Measurements from ENCODE around the gene ABCA12. TPM values are rescaled to one million over a fixed set of nuclear protein-coding genes. Genes with fewer than 3 reads are reported as not detected.

ABCA12 gene
- total and polyA plus RNA-seq, 2 of the 8 experiments (the other 6 are each of a cell fraction or from before 2014, with no cell fraction given) = not detected

DNA sequence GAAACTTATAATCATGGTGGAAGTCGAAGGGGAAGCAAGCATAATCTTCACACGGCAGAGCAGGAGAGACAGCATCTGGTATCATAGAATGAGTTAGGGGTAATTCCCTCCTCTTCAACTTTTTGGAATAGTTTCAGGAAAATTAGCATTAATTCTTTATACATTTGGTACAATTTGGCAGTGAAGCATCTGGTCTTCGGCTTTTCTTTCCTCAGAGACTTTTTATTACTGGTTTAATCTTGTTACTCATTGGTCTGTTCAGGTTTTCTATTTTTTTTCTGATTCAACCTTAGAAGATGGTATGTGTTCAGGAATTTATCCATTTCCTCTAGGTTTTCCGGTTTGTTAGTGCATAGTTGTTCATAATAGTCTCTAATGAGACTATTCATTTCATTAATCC lies 39.7 kb upstream of the ABCA12 start:
- CTCF ChIA-PET (ENCODE audit: partially characterized antibody) = no interaction called here

More for the DNA sequence above, 39.7 kb upstream of the ABCA12 start:
- Histone ChIP-seq H4K20me1 (replicated peaks in 1 of 2; ENCODE audit: control insufficient read depth in 1 of 2, insufficient read depth in 2 of 2, low read length in 2 of 2) (no peaks in the 10 kb centered on the region), H4K91ac (replicated peaks; ENCODE audit: insufficient read length, low read length) (no peak overlapping the region), H3K23ac (ENCODE audit: insufficient read length) (no peak overlapping the region), H4K5ac (ENCODE audit: insufficient read length, low read depth, low read length) (no peak overlapping the region), H3K27me3 (replicated peaks in 1 of 4; ENCODE audit: control insufficient read depth in 3 of 4, extremely low read depth in 1 of 4, insufficient read depth in 3 of 4, low read length in 3 of 4) (no peaks in the 10 kb centered on the region), H2BK5ac (ENCODE audit: low read depth, low read length) (no peak overlapping the region), H3K4me3 (ENCODE audit: extremely low read depth in 1 of 4, insufficient read depth in 2 of 4, low read depth in 3 of 4, low read length in 4 of 4) (no peak overlapping the region), H2AK5ac (ENCODE audit: low read depth, low read length) (no peak overlapping the region), H3K4me2 (ENCODE audit: insufficient read depth in 1 of 2, low read depth in 2 of 2, low read length in 2 of 2) (no peak overlapping the region), H3K23me2 (ENCODE audit: low read depth, low read length) (no peaks in the 10 kb centered on the region; the same call in 1 of the 2 replicates), H3K18ac (ENCODE audit: extremely low read depth, low read length) (no peak overlapping the region), H2AFZ (ENCODE audit: low read length) (no peak overlapping the region), H2BK12ac (ENCODE audit: low read depth, low read length) (no peak overlapping the region), H3K56ac (replicated peaks; ENCODE audit: insufficient read length, low read depth, low read length) (no peak overlapping the region), H3K79me1 (ENCODE audit: low read depth, low read length) (no peaks in the 10 kb centered on the region), H3K79me2 (ENCODE audit: control insufficient read depth in 1 of 2, insufficient read depth in 2 of 2, low read length in 2 of 2) (no peaks in the 10 kb centered on the region), H3K9me3 (ENCODE audit: insufficient read depth in 2 of 2, low read depth in 1 of 2, low read length in 1 of 2) (no peaks in the 10 kb centered on the region), H2BK120ac (replicated peaks; ENCODE audit: low read depth, low read length) (no peak overlapping the region), H3K4me1 (replicated peaks in 1 of 4; ENCODE audit: control insufficient read depth in 3 of 4, insufficient read depth in 4 of 4, low read length in 3 of 4) (no peaks in the 10 kb centered on the region), H3K27ac (ENCODE audit: low read depth, low read length) (no peak overlapping the region), H2BK15ac (ENCODE audit: low read length) (no peak overlapping the region), H2BK20ac (ENCODE audit: low read length) (no peak overlapping the region), H3K9ac (replicated peaks in 1 of 4; ENCODE audit: extremely low read depth in 1 of 4, low read depth in 3 of 4, low read length in 3 of 4) (no peak overlapping the region), H4K8ac (ENCODE audit: extremely low read depth, insufficient read depth, low read length) (no peak overlapping the region), H3K14ac (ENCODE audit: insufficient read length) (no peak overlapping the region), H3K36me3 (ENCODE audit: control insufficient read depth in 2 of 4, insufficient read depth in 4 of 4, low read length in 3 of 4) (no peaks in the 10 kb centered on the region), H3K4ac (replicated peaks; ENCODE audit: insufficient read length, low read depth, low read length) (no peak overlapping the region)
- POLR2A ChIA-PET (ENCODE audit: partially characterized antibody) = no interaction called here
- FAIRE-seq (no peak), DNase-seq (ENCODE audit: low read depth in 1 of 2, low spot score in 2 of 2) (no peak)
- TF ChIP-seq KDM4A (IDR thresholded peaks at IDR 0.05; ENCODE audit: low read depth, low read length, severe bottlenecking) (no peak), KDM1A (IDR thresholded peaks at IDR 0.05; ENCODE audit: borderline replicate concordance, low read length) (no peak)
- WGBS, 2 experiments (ENCODE audit: extremely low coverage in 1 of 2, insufficient coverage in 1 of 2, insufficient read length in 1 of 2, insufficient replicate concordance in 2 of 2, low coverage in 1 of 2, low lambda C conversion rate in 2 of 2, missing lambda C conversion rate in 1 of 2) = 90% methylated on average over 4 of the region's 4 CpGs; no CpG with 5 or more reads in 1 of the 2 experiments
